HG03432 (cell line): ENCODE measurements around the gene RCSD1.

Experiments used
- ATAC-seq: cut with Tn5 transposase; IDR thresholded peaks from one replicate; pipeline ENCODE4 v1.9.1; 2021; ENCODE audit warnings: mild to moderate bottlenecking, moderate library complexity; ENCODE audit not compliant: unreplicated experiment

RCSD1 gene

DNA sequence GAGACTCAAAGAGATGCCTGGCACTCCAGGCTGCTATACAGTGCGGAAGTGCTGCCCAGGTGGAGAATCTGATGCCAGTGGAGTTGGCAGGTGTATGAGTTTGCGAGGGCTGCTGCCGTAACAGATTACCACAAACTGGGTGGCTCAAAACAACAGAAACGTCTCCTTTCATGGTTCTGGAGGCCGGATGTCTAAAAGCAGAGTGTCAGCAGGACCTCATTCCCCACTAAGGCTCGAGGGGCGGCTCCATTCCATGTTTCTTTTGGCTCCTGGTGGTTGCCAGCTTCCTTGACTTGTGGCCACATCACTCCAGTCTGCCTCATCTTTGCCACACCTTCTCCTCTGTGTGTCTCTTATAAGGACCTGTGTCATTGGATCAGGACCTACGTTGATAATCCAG lies 10.0 kb downstream of the RCSD1 start:
- ATAC-seq, result no peak

DNA sequence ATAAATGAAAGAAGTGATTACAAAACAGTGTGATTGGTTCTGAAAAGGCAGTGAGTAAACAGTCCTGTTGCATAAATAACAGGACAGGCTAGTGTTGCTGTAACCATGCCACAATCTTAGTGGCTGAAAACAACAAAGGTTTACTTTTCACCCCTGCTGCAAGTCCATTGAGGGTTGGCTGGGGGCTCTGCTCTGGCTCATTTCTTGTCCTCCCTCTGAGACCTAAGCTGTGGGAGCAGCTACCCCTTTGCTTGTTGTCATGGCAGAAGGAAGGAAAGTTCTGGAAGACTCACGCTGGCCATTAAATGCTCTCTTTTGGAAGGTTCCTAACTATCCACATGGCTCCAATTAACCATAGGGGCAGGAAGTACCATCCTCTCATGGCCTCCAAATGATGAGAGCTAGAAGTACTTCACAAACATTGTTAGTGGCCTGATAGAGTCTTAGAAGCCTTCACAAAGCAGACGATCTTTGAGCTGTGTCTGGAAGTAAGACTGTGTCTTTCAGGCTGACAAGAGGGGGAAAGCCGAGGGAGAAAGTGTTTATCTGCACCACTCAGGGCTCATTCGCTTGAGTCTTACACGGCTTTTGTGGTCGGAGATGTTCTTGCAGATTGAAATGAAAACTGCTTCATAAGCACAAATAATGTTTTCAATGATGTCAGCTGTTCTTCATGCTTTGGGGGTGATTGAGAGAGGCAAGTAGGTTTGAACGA lies 11.9 kb downstream of the RCSD1 start:
- no peak for ATAC-seq

- ATAC-seq, result no peak
Observed at GRCh38 chr1:167642501-167642826, 12.4 kb downstream of the RCSD1 start.

- no peak for ATAC-seq
Observed at GRCh38 chr1:167643441-167643840, 13.4 kb downstream of the RCSD1 start.

- ATAC-seq, result no peak
Observed at GRCh38 chr1:167644551-167644950, 14.5 kb downstream of the RCSD1 start.

- ATAC-seq, result no peak
Observed at GRCh38 chr1:167645140-167645541, 15.1 kb downstream of the RCSD1 start.

DNA sequence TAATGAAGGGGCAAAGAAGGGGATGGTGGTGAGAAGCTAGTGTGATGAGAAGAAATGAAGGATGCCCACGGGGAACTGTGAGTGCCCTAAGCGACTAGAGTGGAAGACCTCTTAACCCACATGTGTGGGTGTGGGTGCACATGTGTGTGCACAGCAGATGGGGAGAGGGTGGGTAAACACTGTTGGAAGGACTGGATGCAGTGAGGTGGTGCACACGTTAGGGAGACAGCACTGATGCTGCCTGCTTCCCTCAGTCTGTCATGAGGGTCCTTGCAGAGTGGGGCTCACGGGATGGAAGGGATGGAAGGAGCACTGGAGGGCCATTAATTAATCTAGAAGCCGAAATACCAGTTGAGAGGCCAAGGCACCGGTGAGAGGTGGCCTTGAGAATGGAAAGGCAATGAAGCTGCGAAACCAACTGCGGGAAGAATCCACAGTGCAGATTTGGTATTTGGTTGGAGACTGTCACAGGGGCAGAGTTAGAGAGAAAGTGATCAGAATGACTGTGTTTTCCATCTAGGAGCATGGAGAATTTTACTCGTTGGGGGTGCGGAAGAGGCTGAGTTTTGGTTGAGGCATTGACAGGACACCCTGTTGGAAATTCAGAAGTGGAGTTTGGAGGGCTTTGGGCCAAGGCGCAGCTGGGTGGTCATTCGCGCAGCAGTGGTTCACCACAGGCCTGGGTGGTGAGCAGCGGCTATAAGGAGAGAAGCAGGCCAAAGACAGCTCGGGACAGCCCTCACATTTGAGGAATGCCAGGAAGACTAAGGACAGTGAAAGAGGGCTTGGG lies 15.8 kb downstream of the RCSD1 start:
- ATAC-seq, result no peak

- no peak for ATAC-seq
Observed at GRCh38 chr1:167648252-167648849, 18.3 kb downstream of the RCSD1 start.

GRCh38 chr1:167648978-167649744 lies 19.1 kb downstream of the RCSD1 start:
- no peak for ATAC-seq

DNA sequence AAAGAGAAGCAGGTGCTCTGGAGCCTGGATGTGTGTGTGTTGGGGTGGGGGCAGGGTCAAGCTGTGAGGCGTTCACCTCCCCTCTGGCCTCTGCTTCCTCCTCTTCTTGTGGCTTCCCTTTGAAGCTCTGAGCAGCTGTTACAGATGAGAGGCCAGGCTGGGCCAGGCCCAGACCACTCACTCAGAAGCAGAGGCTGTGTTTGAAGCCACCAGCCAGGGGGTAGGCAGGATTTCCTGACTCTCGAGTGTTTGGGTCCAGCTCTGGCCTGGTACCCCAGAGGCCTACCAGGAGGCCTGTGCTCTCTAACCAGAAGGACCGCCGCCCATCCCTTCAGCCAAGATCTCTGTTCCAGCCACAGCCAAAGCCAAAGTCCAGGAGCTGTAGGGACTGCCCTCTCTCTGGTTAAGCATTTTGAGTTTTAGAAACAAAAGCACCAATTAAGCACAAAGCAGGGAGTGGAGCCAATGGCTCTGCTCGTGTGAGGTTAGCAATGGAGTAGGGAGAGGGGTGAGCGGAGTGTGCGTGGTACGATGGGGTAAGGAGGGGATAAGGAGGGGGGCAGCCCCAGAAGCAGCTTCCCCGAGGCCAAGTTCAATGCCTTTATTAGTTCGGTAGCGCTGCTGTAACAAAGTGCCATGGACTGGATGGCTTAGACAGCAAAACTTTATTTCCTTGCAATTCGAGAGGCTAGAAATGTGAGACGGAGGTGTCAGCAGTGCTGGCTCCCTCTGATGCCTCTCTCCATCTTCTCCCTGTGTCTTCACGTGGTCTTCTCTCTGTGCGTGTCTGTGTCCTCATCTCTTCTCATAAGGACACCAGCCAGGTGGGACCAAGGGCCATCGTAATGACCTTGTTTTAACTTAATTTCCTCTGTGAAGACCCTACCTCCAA lies 20.5 kb downstream of the RCSD1 start:
- peak; percentile 79 for ATAC-seq

- peak; percentile 58 for ATAC-seq
Observed at GRCh38 chr1:167651161-167651693, 21.2 kb downstream of the RCSD1 start.

GRCh38 chr1:167654975-167655575 lies 25.0 kb downstream of the RCSD1 start:
- ATAC-seq, result no peak

GRCh38 chr1:167656657-167657056 lies 26.6 kb downstream of the RCSD1 start:
- no peak for ATAC-seq

DNA sequence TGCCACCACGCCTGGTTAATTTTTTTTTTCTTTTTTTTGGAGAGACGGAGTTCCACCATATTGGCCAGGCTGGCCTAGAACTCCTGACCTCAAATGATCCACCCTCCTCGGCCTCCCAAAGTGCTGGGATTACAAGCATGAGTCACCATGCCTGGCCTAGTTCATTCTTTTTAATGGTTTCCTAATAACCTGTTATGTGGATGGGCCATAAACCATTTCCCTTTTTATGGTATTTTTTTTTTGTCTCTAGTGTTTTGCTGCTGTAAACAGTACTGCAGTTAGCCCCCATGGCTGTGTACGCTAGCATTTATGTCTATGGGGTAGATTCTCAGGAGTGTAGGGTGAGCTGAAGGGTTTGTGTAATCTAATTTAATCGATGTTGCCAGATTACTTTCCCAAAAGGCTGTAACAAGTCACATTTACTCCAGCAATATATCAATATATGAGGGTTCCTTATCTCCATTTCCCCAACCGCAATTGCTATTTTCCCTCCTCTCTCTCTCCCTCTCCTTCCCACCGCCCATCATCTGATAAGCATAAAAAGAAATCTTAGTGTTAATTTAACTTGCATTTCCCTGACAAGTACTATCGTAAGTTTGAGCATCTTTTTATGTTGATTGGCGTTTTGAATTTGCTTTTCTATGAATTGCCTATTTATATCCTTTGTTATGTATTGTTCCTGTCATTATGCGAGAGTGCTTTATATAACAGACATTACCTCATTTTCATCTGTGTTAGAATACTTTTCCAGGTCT lies 28.7 kb downstream of the RCSD1 start:
- ATAC-seq, result no peak

- no peak for ATAC-seq
Observed at GRCh38 chr1:167659450-167659849, 29.4 kb downstream of the RCSD1 start.

DNA sequence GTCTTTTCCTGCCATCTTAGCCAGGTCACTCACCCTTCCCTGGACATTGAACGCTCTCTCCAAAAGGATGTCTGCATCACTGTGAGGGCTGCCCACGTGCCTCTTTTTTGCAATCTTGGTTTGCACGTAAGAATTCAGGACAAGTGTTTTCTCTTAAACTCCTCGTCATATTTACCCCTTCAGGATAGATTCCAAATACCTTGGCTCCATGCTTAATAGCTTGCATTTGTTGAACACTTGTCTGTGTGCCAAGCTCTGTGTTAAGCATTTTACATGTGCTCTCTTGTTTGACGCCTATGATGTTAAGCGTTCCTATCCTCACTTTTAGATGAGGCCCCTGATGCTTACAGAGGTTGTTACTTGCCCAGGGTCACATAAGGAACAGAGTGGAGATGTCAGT lies 29.8 kb downstream of the RCSD1 start:
- ATAC-seq, result no peak

- ATAC-seq, result no peak
Observed at GRCh38 chr1:167661527-167662426, 31.7 kb downstream of the RCSD1 start.
